Kidney (tissue), 14 donors: ENCODE results near the gene RNF144B. TPM values are rescaled to one million over a fixed set of nuclear protein-coding genes. Genes with fewer than 3 reads are reported as not detected.

ENCODE experiments used
- DNase-seq, 5 donors: peaks; one replicate each; pipeline ENCODE4 v3.0.0-alpha.2; 2013 to 2020
- FAIRE-seq: peaks from 2 replicates; lab custom pipeline; 2012; peaks lifted over from hg19 to GRCh38; lab: Jason Lieb, UNC
- H3K27ac ChIP-seq, 2 donors: one replicate each; pipeline ENCODE4 v1.7.0; 2013; ENCODE audit warnings: low read depth in 2 of 2, low read length in 2 of 2, inconsistent platforms in 1 of 2
- H3K27me3 ChIP-seq: one replicate; pipeline ENCODE4 v1.7.1; 2013; ENCODE audit warnings: low read length, inconsistent platforms; ENCODE audit not compliant: control insufficient read depth, insufficient read depth
- H3K36me3 ChIP-seq, 3 donors: one replicate each; pipeline versions ENCODE4 v1.7.0 to v1.7.1; 2013; ENCODE audit warnings: low read length in 3 of 3, control low read depth in 1 of 3, inconsistent platforms in 1 of 3; ENCODE audit not compliant: insufficient read depth in 3 of 3, control insufficient read depth in 2 of 3
- H3K4me1 ChIP-seq, 3 donors: one replicate each; pipeline versions ENCODE4 v1.7.0 to v1.7.1; 2013; ENCODE audit warnings: low read length in 3 of 3, inconsistent platforms in 1 of 3, low read depth in 1 of 3; ENCODE audit not compliant: control insufficient read depth in 2 of 3, insufficient read depth in 2 of 3
- H3K4me3 ChIP-seq, 3 donors: one replicate each; pipeline versions ENCODE4 v1.7.0 to v1.8.1; 2013; ENCODE audit warnings: low read length in 3 of 3, control low read depth in 1 of 3, inconsistent platforms in 1 of 3
- H3K9ac ChIP-seq, 3 donors: one replicate each; pipeline versions ENCODE4 v1.7.0 to v1.7.1; 2013; ENCODE audit warnings: low read length in 3 of 3, control low read depth in 1 of 3, inconsistent platforms in 1 of 3
- H3K9me3 ChIP-seq, 3 donors: one replicate each; pipeline versions ENCODE4 v1.7.0 to v1.7.1; 2013; ENCODE audit warnings: low read length in 3 of 3, control low read depth in 1 of 3, inconsistent platforms in 1 of 3; ENCODE audit not compliant: control insufficient read depth in 2 of 3, insufficient read depth in 1 of 3
- intact Hi-C: fragments of 100-400 bp; cut with DNase I; formaldehyde crosslinking; loops from one replicate; pipeline ENCODE4 v1.11.1; 2022
- polyA plus RNA-seq: library from polyadenylated mRNA; stranded (reverse); fragments of 350-450 nt; fragmentation: Illumina TruSeq; extraction: RNeasy Lipid Tissue Mini Kit (QIAGEN cat#74804); gene quantifications from one replicate; pipeline ENCODE4 v1.2.3, GENCODE V29; 2014; ENCODE audit warnings: low read depth, low replicate concordance; ENCODE audit not compliant: insufficient read depth
- total RNA-seq: library from RNA; stranded (reverse); fragmentation: NEBNext Ultra II Directional; extraction: Animal tissue kit (Norgen Biotek cat#: 25700); gene quantifications from one replicate; pipeline ENCODE4 v1.2.1, GENCODE V29; 2021
- TF ChIP-seq, protein P1 (sequence below): IDR thresholded peaks from 3 replicates; pipeline ENCODE4 v1.5.1; 2012; ENCODE audit warnings: mild to moderate bottlenecking, moderate library complexity, borderline replicate concordance; ENCODE audit not compliant: insufficient read depth; ENCODE audit errors: extremely low read depth
- donor health status: control.
- donor health status: control.
- donor health status: control.
- donor health status: control.
- donor health status: control.
- donor health status: DM: yes; HTN: yes; CAD: no.
- donor health status: Normal renal cell carcinoma (clear cell type).

The RNF144B gene
- total and polyA plus RNA-seq, 2 donors from 2014 or later = 9.4 to 153 TPM

DNA sequence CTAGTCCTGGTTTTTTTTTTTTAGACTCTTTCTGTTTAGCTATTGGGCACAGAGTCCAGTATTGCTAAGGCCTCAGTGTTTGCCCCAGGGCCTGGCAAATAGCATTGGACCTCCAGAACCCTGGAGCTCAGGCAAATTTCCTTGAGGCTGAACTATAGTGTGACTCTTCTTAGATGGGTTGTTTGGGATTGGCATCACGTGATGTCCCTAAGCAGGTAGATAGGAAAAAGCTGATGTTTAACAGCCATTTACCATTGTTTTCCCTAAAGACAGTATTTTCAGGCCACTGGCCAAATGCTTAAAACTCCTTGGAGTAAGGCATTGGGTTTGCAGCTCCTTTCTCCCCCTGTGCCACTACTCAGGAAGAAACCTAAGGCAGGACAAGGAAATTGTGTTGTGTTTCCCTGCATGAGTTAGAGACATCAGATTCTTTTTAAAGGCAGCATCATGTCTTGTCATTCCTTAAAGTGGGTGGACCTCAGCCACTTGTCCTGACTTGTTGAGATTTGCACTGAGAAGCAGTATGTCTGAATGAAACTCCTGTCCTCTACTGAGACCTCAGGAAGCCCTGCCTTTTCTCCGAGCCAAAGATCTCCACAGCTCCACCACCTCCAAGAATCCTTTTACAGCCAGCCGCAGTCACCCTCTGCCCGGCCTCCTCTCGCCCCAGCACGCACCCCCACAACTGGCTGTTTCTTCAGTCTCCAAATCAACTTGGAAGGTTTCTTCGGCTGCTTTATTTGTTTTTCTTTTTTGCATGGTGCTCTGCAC, 46.2 kb upstream of the RNF144B start:
- DNase-seq (no peak), FAIRE-seq (no peak)
- Histone ChIP-seq H3K36me3 (no peaks in the 10 kb centered on the region), H3K9ac (no peak overlapping the region), H3K4me1 (no peaks in the 10 kb centered on the region), H3K9me3 (no peaks in the 10 kb centered on the region), H3K4me3 (no peak overlapping the region), H3K27ac (no peak overlapping the region), H3K27me3 (no peaks in the 10 kb centered on the region)
- intact Hi-C loops = no loop called here
- TF ChIP-seq, protein P1, sequence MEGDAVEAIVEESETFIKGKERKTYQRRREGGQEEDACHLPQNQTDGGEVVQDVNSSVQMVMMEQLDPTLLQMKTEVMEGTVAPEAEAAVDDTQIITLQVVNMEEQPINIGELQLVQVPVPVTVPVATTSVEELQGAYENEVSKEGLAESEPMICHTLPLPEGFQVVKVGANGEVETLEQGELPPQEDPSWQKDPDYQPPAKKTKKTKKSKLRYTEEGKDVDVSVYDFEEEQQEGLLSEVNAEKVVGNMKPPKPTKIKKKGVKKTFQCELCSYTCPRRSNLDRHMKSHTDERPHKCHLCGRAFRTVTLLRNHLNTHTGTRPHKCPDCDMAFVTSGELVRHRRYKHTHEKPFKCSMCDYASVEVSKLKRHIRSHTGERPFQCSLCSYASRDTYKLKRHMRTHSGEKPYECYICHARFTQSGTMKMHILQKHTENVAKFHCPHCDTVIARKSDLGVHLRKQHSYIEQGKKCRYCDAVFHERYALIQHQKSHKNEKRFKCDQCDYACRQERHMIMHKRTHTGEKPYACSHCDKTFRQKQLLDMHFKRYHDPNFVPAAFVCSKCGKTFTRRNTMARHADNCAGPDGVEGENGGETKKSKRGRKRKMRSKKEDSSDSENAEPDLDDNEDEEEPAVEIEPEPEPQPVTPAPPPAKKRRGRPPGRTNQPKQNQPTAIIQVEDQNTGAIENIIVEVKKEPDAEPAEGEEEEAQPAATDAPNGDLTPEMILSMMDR = no peak

DNA sequence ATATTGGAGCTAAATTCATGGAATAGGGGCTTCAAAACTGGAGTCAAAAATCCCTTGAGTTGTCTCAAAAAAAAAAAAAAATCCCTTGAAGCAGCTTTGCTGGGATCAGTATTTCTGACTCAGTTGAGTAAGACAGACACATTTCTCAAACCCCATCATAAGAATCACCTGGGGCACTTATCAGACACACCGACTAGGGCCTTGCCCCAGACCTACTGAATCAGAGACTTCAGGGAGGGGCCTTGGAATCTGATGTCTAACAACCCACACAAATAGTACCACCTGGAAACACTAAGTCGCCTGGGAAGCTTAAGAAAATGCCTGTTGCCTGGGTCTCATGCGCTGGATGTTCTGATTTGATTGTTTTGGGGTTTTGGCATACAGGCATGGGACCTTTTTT, 44.9 kb upstream of the RNF144B start:
- FAIRE-seq = no peak
- H3K36me3 ChIP-seq = no peaks in the 10 kb centered on the region
- H3K9me3 ChIP-seq = no peaks in the 10 kb centered on the region
- H3K4me3 ChIP-seq = no peak overlapping the region
- no peak overlapping the region for H3K27ac ChIP-seq
- no peak overlapping the region for H3K9ac ChIP-seq
- TF ChIP-seq, protein P1 = no peak
- intact Hi-C loops = no loop called here
- DNase-seq = no peak
- H3K4me1 ChIP-seq = no peaks in the 10 kb centered on the region
- H3K27me3 ChIP-seq = no peaks in the 10 kb centered on the region

DNA sequence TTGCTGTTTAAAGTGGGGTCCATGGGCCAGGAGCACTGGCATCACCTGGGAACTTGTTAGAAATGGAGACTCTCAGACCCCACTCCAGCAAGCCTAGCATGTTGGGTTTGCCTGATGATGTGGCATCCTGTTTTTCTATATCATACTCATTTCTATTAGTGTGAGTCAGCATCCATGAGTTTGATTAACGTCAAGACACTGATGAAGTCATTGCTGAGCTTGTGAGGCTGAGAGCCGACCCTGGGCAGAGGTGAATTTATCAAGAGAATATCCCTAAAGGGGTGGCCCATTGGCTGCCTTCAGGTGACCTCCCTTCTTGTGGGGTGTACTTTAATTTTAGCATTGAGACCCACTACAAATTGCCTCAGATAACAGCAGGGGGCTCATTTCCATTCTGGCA, 43.4 kb upstream of the RNF144B start:
- FAIRE-seq (no peak), DNase-seq (no peak)
- no peaks in the 10 kb centered on the region for H3K4me1 ChIP-seq
- H3K27me3 ChIP-seq = no peaks in the 10 kb centered on the region
- no peak overlapping the region for H3K27ac ChIP-seq
- H3K9ac ChIP-seq = no peak overlapping the region
- no peak overlapping the region for H3K4me3 ChIP-seq
- no peaks in the 10 kb centered on the region for H3K36me3 ChIP-seq
- intact Hi-C loops = no loop called here
- H3K9me3 ChIP-seq = no peaks in the 10 kb centered on the region
- TF ChIP-seq, protein P1 = no peak
